ENCODE measurements around the gene CEP295NL. TPM values are rescaled to one million over a fixed set of nuclear protein-coding genes. Genes with fewer than 3 reads are reported as not detected.
"Not testable (repeated sequence)": the region's sequence is repeated elsewhere in the genome, so short reads cannot be mapped to it uniquely, and the experiment has no call there.

CEP295NL gene
- polyA plus RNA-seq, 2 of the 4 experiments (the other 2 are of a cell fraction) = 0.10 to 0.13 TPM

DNA sequence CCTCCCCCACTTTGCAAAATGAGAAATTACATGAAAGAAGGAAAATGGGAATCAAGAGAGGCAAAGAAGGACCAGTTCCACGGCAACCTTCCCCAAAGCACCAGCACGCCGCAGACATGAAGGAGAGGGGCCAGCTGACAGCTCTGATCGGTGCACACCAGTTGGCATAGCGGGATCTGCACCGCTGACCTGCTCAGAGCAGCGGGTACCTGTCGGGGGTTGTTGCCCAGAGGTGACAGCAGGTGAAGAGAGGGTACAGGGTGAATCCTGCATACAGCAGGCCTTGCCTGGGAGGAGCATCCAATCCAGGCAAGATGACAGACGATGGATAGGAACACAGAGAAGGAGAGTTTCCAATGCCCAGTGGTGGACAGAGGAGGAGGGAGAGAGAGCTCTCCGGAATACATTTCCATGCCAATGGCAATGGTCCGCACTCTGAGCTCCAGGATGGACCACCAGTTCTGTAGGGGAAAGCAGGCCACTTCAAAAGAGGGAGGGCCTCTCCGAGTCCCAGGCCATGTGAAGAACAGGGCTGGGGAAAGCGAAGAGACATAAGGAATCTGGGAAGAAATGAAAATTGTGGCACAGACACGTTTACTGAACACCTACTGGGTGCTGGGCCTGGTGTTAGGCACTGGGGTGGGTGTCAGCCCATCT is 24.0 kb downstream of the CEP295NL start:
- Histone ChIP-seq H3K27ac (0 out of 6 replicates have a peak overlapping the region, but pooled peaks of 1 of the 2 experiments have one; percentile 3), H3K4me2 (no peak overlapping the region), H3K4me1 (peaks cover 42% of the 10 kb centered on the region), H3K9me3 (no peaks in the 10 kb centered on the region), H3K4me3 (no peak overlapping the region)
- ATAC-seq (no peak), DNase-seq (ENCODE audit: low read depth in 1 of 2, low spot score in 1 of 2) (no peak), FAIRE-seq (no peak)
- ChIA-PET POLR2A (no interaction called here), CTCF (interaction anchor here (0.9 to 17.8 kb wide), 5 partner anchors 12 to 89 kb away, joined by 3 to 321 read pairs (median 5); no protein-coding TSS in a partner anchor)
- 90% methylated on average over 14 of the region's 14 CpGs for WGBS (ENCODE audit: missing lambda C conversion rate)
- TF ChIP-seq, protein P1, sequence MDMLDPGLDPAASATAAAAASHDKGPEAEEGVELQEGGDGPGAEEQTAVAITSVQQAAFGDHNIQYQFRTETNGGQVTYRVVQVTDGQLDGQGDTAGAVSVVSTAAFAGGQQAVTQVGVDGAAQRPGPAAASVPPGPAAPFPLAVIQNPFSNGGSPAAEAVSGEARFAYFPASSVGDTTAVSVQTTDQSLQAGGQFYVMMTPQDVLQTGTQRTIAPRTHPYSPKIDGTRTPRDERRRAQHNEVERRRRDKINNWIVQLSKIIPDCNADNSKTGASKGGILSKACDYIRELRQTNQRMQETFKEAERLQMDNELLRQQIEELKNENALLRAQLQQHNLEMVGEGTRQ (IDR thresholded peaks at IDR 0.05) = no peak
- TF ChIP-seq, protein P2, sequence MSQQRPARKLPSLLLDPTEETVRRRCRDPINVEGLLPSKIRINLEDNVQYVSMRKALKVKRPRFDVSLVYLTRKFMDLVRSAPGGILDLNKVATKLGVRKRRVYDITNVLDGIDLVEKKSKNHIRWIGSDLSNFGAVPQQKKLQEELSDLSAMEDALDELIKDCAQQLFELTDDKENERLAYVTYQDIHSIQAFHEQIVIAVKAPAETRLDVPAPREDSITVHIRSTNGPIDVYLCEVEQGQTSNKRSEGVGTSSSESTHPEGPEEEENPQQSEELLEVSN (IDR thresholded peaks at IDR 0.05; ENCODE audit: borderline replicate concordance, low read depth) = no peak

DNA sequence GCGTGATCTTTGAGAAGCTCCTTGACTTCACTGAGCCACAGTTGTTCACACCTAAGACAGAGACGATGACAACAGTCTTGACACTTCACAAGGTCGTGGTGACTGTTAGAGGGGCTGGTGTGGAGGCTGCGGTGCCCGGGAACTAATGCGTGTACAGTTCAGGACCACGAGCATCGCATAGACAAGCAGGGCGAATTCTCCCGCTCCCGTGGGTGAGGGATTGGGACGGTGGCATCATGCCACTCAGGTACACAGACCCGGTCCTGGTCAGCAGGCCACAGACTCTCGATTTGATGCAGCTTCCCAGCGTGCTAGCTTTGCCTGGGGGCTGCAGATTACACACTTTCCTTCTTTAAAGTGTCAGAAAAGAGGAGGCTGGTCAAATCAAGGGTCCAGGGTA is 24.7 kb downstream of the CEP295NL start:
- H3K4me1 ChIP-seq = peaks cover 42% of the 10 kb centered on the region
- CTCF ChIA-PET = interaction anchor here (0.7 to 17.8 kb wide), 6 partner anchors 8 to 90 kb away, joined by 3 to 321 read pairs (median 6); no protein-coding TSS in a partner anchor

DNA sequence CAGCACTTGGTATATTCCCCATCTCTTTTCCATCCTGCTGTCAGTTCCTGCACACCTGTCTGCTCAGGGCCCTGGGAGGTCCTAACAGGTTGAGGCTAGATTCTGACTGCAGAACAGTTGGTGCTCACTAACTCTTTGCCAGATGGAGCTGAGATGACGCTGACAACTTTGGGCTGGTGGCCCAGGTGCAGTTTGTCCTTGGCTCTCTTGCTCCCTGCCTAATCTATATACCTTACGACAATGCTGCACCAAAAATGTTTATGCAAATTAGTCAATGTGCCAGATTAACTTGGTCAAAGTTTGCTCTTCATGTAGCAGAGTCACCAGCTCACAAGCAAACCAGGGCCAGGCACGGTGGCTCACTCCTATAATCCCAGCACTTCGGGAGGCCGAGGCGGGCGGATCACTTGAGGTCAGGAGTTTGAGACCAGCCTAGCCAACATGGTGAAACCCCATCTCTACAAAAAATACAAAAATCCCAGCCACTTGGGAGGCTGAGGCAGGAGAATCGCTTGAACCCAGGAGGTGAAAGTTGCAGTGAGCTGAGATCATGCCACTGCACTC is 26.0 kb downstream of the CEP295NL start:
- DNase-seq (ENCODE audit: low read depth in 1 of 2, low spot score in 1 of 2); FAIRE-seq; H3K4me2 ChIP-seq; POLR2A ChIA-PET; H3K4me3 ChIP-seq; H3K9me3 ChIP-seq; ATAC-seq; H3K27ac ChIP-seq: not testable (repeated sequence)
- WGBS (ENCODE audit: missing lambda C conversion rate) = 97% methylated on average over 8 of the region's 8 CpGs
- CTCF ChIA-PET = interaction anchor here (0.5 to 17.8 kb wide), 5 partner anchors 9 to 832 kb away, joined by 3 to 321 read pairs (median 6); no protein-coding TSS in a partner anchor
- peaks cover 33% of the 10 kb centered on the region for H3K4me1 ChIP-seq

More for the DNA sequence above, 24.7 kb downstream of the CEP295NL start:
- Histone ChIP-seq H3K9me3 (no peaks in the 10 kb centered on the region), H3K27ac (no peak overlapping the region), H3K4me2 (no peak overlapping the region), H3K4me3 (no peak overlapping the region)
- 94% methylated on average over 15 of the region's 15 CpGs for WGBS (ENCODE audit: missing lambda C conversion rate)
- no peak for DNase-seq (ENCODE audit: low read depth in 1 of 2, low spot score in 1 of 2)
- FAIRE-seq = no peak
- POLR2A ChIA-PET = no interaction called here
- TF ChIP-seq, protein P3, sequence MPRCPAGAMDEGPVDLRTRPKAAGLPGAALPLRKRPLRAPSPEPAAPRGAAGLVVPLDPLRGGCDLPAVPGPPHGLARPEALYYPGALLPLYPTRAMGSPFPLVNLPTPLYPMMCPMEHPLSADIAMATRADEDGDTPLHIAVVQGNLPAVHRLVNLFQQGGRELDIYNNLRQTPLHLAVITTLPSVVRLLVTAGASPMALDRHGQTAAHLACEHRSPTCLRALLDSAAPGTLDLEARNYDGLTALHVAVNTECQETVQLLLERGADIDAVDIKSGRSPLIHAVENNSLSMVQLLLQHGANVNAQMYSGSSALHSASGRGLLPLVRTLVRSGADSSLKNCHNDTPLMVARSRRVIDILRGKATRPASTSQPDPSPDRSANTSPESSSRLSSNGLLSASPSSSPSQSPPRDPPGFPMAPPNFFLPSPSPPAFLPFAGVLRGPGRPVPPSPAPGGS (IDR thresholded peaks at IDR 0.05) = no peak
- TF ChIP-seq RAD21 (conservative IDR thresholded peaks at IDR 0.05 in 1 of 2, IDR thresholded peaks at IDR 0.05 in 1 of 2) (no peak), EHMT2 (IDR thresholded peaks at IDR 0.05; ENCODE audit: low read depth) (no peak), RCOR1 (IDR thresholded peaks at IDR 0.05; ENCODE audit: low read depth, low read length) (no peak), MAFK (IDR thresholded peaks at IDR 0.05; ENCODE audit: partially characterized antibody) (no peak), HOXB13 (CRISPR knock-in tag; IDR thresholded peaks at IDR 0.05; ENCODE audit: low read depth) (no peak), KDM1A (IDR thresholded peaks at IDR 0.05; ENCODE audit: low read depth) (no peak), JUNB (IDR thresholded peaks at IDR 0.05) (no peak), CEBPB (IDR thresholded peaks at IDR 0.05) (no peak), FOSL2 (IDR thresholded peaks at IDR 0.05) (no peak), FOSL2 (CRISPR knock-in tag; IDR thresholded peaks at IDR 0.05) (no peak), KDM5A (IDR thresholded peaks at IDR 0.05) (no peak), HDAC2 (IDR thresholded peaks at IDR 0.05) (no peak), HOXA7 (CRISPR knock-in tag; IDR thresholded peaks at IDR 0.05) (no peak), JUN (IDR thresholded peaks at IDR 0.05) (no peak), CHD2 (IDR thresholded peaks at IDR 0.05; ENCODE audit: low read length, partially characterized antibody) (no peak), CBX2 (IDR thresholded peaks at IDR 0.05; ENCODE audit: borderline replicate concordance, low read depth) (no peak), GATA3 (IDR thresholded peaks at IDR 0.05; ENCODE audit: borderline replicate concordance) (no peak), RFX5 (IDR thresholded peaks at IDR 0.05) (no peak)
- TF ChIP-seq, protein P4, sequence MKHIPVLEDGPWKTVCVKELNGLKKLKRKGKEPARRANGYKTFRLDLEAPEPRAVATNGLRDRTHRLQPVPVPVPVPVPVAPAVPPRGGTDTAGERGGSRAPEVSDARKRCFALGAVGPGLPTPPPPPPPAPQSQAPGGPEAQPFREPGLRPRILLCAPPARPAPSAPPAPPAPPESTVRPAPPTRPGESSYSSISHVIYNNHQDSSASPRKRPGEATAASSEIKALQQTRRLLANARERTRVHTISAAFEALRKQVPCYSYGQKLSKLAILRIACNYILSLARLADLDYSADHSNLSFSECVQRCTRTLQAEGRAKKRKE (CRISPR knock-in tag; IDR thresholded peaks at IDR 0.05; ENCODE audit: low read depth) = no peak
- TF ChIP-seq, protein P1 (IDR thresholded peaks at IDR 0.05) = no peak
- ATAC-seq = no peak

Measured in A549 (cell line).